ENCODE results near the gene MED16.
"Not testable (repeated sequence)": the region's sequence is repeated elsewhere in the genome, so short reads cannot be mapped to it uniquely, and the experiment has no call there.

The MED16 gene

GRCh38 chr19:888581-889385, 4.2 kb downstream of the MED16 start:
- DNase-seq = peak; percentile 39

- no peak for DNase-seq
Measured at GRCh38 chr19:887599-887998, 5.4 kb downstream of the MED16 start.

DNA sequence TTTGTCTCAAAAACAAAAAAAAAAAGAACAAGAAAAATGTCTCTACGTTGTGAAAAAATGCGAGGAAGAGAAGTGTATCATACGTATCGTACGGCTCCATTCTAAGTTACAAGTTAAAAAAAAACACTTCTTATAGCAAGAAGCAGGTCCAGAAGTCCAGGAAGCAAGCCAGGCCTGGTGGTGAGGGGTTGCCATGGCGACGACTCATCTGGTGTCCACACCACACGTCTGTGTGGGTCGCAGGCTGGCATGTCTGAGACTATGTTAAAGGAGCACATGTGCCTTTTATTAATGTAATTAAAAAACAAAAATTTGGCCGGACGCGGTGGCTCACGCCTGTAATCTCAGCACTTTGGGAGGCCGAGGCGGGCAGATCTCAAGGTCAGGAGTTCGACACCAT, 5.9 kb downstream of the MED16 start:
- DNase-seq = no peak

DNA sequence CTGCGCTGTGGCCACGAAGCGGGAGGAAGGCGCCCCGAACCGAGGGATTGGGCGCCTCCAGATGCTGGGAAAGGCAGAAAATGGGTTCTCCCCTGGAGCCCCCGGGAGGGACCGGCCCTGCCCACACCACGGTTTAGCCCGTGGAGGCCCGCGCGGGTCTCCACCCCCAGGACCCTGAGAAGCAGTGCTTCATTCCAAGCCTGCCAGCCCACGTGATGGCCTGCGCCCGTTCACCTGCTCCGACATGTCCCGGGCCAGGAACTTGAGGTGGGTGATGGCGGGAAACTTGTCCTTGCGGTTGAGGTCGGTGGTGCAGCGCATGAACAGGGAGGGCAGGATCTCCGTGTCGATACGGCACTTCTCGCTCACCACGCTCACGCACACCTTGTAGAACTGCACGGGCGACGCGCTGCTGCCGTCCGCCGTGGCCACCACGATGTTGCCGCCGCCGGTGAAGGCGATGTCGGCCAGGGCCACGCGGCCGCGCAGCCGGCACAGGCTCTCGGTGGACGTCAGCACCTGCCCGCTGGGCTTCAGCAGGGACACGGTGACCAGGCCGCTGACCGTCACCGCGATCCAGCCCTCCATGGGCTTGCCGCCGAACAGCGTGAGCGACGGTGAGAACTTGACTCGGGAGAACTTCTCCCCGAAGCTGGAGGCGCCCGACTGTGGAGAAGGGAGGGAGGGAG, 7.3 kb downstream of the MED16 start:
- no peak for DNase-seq

DNA sequence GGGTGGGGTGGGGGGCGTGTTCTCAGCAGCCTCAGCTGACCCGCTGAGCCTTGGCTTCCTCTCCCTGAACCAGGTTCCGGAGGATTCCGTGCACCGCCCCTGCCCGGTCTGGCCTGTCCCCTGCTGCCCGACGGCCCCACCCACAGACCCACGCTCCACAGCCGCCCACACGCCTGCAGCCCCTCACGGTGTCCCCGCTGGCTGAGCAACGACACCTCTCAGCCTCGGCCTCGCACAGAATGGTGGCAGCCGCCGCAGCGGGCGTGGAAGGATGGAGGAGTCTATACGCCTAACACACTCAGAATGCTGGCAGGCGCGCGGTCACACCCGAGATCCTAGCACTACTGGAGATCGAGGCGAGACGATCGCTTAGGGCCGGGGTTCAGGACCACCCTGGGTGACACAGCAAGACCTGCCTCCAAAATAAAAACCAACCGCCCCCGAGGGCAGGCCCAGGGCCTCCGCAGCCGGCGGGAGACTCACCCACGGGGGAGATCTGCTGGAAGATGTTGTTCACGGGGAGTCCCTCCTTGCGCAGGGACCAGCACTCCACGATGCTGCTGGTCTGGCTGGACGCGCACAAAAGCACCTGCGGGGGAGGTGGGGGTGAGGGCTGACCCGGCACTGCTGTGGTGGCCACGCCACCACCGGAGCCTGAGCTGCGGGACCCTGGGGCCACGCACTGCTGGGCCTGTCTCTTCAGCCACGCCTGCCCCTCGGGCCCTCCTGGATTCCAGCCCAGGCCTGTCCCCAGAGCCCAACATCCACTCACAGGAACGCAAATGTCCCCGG, 8.4 kb downstream of the MED16 start:
- no peak for DNase-seq

DNA sequence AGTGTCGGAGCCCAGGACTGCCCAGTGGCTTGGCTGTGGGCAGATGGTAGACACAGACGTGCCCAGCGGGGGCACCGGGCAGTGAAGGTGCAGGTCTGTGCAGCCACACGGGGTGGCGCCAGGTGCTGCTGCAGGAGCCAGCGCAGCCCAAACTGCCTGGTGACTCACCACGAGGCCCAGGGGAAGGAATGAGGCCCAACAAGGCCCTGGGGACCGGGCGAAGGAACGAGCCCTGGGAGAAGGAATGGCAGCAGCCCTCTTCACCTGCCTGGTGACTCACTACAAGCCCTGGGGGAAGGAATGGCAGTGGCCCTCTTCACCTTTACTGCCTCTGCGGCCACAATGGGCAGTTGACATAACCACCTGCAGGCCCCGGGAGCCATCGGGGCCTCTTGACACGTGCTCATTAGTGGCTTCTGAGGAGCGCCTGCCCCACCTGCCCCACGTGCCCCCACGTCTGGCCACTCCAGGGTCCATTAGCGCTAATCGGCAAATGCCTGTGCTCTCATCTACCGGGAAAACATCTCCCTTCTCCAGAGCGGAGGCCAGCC, 9.3 kb downstream of the MED16 start:
- DNase-seq = no peak

GRCh38 chr19:882871-883497, 10.0 kb downstream of the MED16 start:
- DNase-seq = no peak

- no peak for DNase-seq
Measured at GRCh38 chr19:881385-882071, 11.5 kb downstream of the MED16 start.

DNA sequence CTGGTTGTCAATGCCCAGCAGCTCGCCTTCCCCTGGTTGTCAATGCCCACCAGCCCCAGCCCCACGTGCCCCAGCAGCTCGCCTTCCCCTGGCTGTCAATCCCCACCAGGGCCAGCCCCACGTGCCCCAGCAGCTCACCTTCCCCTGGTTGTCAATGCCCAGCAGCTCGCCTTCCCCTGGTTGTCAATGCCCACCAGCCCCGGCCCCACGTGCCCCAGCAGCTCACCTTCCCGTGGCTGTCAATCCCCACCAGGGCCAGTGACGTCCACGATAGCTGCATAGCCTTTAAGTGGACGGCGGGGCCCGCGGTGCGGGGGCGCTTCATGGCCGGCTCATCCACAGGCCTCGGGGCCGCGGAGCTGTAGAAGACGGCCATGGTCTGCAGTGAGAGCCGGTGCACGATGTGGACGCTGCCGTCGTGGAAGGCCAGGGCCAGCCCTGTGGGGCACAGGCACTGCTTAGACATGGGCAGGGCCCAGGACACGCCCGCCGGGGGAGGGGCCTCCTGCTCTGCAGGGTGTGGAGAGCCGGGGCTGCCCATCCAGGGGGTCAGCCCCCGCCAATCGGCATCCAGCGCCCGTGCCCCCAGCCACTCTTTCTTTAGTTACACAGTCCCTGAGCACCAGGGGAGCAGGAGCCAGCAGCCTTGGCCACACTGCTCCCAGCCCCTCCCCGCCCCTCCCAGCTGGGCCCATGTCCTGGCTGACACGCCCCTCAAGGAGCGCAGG, 13.1 kb downstream of the MED16 start:
- DNase-seq = no peak

DNA sequence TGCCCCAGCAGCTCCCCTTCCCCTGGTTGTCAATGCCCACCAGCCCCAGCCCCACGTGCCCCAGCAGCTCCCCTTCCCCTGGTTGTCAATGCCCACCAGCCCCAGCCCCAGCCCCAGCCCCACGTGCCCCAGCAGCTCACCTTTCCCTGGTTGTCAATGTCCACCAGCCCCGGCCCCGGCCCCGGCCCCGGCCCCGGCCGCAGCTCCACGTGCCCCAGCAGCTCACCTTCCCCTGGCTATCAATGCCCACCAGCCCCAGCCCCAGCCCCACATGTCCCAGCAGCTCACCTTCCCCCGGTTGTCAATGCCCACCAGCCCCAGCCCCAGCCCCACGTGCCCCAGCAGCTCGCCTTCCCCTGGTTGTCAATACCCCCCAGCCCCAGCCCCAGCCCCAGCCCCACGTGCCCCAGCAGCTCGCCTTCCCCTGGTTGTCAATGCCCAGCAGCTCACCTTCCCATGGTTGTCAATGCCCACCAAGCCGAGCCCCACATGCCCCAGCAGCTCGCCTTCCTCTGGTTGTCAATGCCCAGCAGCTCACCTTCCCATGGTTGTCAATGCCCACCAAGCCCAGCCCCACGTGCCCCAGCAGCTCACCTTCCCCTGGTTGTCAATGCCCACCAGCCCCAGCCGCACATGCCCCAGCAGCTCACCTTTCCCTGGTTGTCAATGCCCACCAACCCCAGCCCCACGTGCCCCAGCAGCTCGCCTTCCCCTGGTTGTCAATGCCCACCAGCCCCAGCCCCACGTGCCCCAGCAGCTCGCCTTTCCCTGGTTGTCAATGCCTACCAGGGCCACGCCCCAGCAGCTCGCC, 14.0 kb downstream of the MED16 start:
- DNase-seq = not testable (repeated sequence)

- not testable (repeated sequence) for DNase-seq
Measured at GRCh38 chr19:877992-878660, 14.9 kb downstream of the MED16 start.

DNA sequence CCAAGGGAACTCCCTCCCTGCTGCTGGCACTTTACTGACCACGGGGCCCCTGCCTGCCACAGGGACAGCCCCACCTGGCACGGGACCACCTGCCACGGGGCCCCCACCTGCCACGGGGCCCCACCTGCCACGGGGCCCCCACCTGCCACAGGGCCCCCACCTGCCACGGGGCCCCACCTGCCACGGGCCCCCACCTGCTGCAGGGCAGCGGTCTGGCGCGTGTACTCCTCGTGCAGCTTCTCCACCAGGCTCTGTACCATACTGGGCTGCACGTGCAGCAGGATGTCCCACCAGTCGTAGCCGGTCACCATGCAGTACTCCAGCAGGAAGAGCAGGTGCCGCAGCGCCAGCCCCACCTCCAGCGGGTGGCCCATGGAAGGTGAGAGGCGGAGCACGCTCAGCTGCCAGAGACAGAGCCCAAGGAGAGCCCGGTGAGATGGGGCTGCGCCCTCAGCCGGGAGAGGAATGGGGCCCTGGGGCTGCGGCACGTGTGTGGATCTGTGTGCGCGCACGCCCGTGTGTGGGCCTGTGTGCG, 16.1 kb downstream of the MED16 start:
- no peak for DNase-seq

- DNase-seq = no peak
Measured at GRCh38 chr19:876089-876488, 16.9 kb downstream of the MED16 start.

DNA sequence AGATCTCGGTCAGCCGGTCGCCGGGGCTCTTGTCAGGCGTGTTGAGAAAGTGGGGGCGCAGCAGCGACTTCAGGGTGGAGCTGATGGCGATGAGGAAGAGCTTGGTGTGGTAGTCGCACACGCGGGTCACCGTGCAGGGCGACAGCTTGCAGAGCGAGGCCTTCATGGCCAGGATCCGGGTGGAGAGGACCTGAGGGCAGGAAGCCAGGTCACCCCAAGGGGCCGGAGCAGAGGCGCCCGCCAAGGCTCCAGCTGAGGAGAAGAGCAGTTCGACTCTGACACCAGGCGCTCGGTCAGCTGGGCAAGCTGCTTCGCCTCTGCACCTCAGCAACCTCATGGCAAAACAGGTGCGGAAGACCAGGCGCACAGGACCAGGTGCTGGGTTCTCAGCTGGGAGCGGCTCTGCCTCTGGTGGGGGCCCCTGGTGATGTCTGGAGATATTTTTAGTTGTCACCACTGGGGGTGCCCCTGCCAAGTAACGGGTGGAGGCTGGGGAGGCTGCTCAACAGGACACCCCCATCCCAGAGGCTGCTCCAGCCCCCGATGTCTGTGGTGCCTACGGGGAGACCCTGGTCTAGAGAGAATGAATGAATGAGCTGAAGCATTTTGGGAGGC, 17.6 kb downstream of the MED16 start:
- DNase-seq = no peak

DNA sequence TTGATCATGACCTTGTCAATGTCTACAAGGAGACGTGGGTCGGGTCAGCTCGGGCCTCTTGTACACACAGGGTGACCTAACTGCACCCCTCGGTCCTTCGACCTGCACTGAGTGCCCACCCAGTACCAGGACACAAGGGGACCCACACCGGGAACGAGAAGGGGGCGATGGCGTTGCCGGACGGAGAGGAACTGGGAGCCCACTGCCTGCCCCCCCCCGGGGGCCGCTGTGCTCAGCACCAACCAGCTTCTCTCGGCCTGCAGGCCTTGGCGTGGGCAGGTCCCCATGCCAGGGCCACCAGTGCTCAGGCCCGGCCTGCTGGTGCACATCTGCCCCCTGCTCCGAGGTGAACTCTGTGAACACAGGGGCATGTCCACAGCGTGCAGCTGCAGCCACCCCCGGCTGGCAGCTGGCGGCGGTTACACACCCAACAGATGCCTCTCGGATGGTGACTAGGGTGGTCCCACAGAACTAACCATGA, 19.4 kb downstream of the MED16 start:
- no peak for DNase-seq

DNA sequence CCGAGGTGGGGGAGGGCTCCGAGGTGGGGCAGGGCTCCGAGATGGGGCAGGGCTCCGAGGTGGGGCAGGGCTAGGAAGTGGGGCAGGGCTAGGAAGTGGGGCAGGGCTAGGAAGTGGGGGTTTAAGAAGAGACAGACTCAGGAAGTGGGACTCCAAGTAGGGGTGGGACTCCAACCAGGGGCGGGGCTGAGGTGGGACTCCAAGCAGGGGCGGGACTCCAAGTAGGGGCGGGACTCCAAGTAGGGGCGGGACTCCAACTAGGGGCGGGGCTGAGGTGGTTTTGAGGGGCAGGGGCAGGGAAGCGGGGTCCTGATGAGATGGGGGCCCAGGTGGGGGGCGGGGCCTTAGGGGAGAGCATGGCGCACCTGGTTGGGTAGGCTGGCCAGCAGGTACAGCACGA, 19.9 kb downstream of the MED16 start:
- peak; percentile 65 for DNase-seq

DNA sequence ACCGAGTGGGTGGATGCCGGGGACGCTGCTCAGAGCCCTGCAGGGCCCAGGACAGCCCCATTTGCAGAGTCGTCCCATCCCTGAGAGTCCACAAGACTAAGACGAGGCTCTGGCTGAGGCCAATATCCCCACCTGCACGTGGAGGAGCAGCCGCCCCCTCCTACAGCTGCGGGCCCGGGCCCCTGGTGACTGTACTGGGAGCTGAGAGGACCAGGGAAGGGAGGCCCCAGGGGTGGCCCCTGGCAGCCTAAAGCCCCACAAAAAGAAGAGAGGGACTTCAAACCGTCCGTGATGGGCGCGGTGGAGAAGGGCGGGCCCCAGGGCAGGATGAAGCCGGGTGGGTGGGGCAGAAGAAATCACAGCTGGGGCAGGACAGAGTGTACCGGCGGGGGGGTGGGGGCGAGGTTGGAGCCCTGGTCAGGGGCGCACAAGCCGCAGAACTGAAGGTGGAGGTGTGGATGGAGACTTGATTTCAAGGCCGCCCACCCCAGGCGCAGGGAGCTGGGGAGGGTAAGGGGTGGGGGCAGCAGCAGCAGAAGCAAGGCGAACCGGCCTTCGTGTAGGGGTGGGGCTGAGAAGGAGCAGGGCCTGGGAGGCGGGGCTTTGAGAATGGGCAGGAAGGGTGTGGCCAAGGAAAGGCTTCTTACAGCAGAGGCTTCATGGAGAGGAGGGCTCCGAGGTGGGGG, 20.6 kb downstream of the MED16 start:
- peak; percentile 75 for DNase-seq

All from effector CD4-positive, alpha-beta T cell (primary cell).